HepG2 (cell line): Measurements from ENCODE around the gene TRIM66. TPM values are rescaled to one million over a fixed set of nuclear protein-coding genes. Genes with fewer than 3 reads are reported as not detected.

Experiments used
- ATAC-seq: fragments of 200-7000 bp; cut with Tn5 transposase; 3 replicates; pipeline ENCODE4 v1.9.1; 2020; ENCODE audit warnings: mild to moderate bottlenecking, moderate library complexity
- BruUV-seq: library from RNA; stranded (reverse); fragments of 400-500 nt; replicated peaks from 2 replicates; lab custom pipeline; 2021; lab: Mats Ljungman, UMichigan
- CTCF ChIA-PET: fragments of 300-600 bp; formaldehyde crosslinking; extraction: SDS; loops from one replicate; lab custom pipeline; 2021; ENCODE audit warnings: low total read pairs, inconsistent platforms, low intra/inter-chr PET ratio; lab: Yijun Ruan, JAX
- POLR2A ChIA-PET: fragments of 350-600 bp; sonication (Branson Sonifier 250); formaldehyde crosslinking; loops from one replicate; lab custom pipeline; 2020; ENCODE audit warnings: antibody characterized with exemption, inconsistent platforms; lab: Yijun Ruan, JAX
- DNase-seq: peaks from one replicate; pipeline ENCODE4 v3.0.0-alpha.2; 2015; ENCODE audit warnings: low spot score
- FAIRE-seq: peaks from 3 replicates; lab custom pipeline; 2011; peaks lifted over from hg19 to GRCh38; lab: Jason Lieb, UNC
- H2AFZ ChIP-seq: one replicate; pipeline ENCODE4 v1.6.1; 2011; ENCODE audit warnings: low read length, inconsistent platforms
- H3K27ac ChIP-seq: fragments of 300-600 bp; 3 replicates; pipeline ENCODE4 v1.8.0; 2011; ENCODE audit warnings: mixed run types, mild to moderate bottlenecking, mixed read lengths, low read length, inconsistent platforms; ENCODE audit not compliant: insufficient read depth; ENCODE audit errors: extremely low read length
- H3K27me3 ChIP-seq, 2 experiments: fragments of 200-600 bp in 1 of 2; 2 replicates in 1 of 2; 3 replicates in 1 of 2; pipeline versions ENCODE4 v1.6.0 to v1.8.0; 2011; ENCODE audit warnings: low read length in 2 of 2, mild to moderate bottlenecking in 2 of 2, moderate library complexity in 2 of 2, inconsistent platforms in 1 of 2; ENCODE audit not compliant: insufficient read depth in 2 of 2, control insufficient read depth in 1 of 2
- H3K36me3 ChIP-seq, 2 experiments: fragments of 200-600 bp in 1 of 2; replicated peaks in 1 of 2; 2 replicates in 1 of 2; 3 replicates in 1 of 2; pipeline versions ENCODE4 v1.5.1 to v1.8.0; 2011; ENCODE audit warnings: low read length in 2 of 2, inconsistent platforms in 1 of 2; ENCODE audit not compliant: insufficient read depth in 2 of 2, control insufficient read depth in 1 of 2
- H3K4me1 ChIP-seq: 2 replicates; pipeline ENCODE4 v1.5.1; 2012; ENCODE audit warnings: low read length, inconsistent platforms; ENCODE audit not compliant: insufficient read depth
- H3K4me2 ChIP-seq: 2 replicates; pipeline ENCODE4 v1.6.0; 2011; ENCODE audit warnings: low read depth, low read length, inconsistent platforms
- H3K4me3 ChIP-seq, 3 experiments: fragments of 200-600 bp in 1 of 3; sonication (generic), shearing (Covaris generic) in 1 of 3; replicated peaks in 1 of 3; 2 replicates each; pipeline ENCODE4 v1.5.1; 2011 to 2016; ENCODE audit warnings: low read length in 3 of 3, inconsistent platforms in 2 of 3, low read depth in 2 of 3, mild to moderate bottlenecking in 2 of 3, control low read depth in 1 of 3, mixed read lengths in 1 of 3; ENCODE audit not compliant: insufficient read depth in 1 of 3
- H3K79me2 ChIP-seq: one replicate; pipeline ENCODE4 v1.6.1; 2011; ENCODE audit warnings: low read length, inconsistent platforms; ENCODE audit not compliant: insufficient read depth
- H3K9ac ChIP-seq: 2 replicates; pipeline ENCODE4 v1.6.0; 2011; ENCODE audit warnings: mild to moderate bottlenecking, low read depth, low read length, inconsistent platforms; ENCODE audit not compliant: insufficient read depth
- H3K9me3 ChIP-seq: 2 replicates; pipeline ENCODE4 v1.5.1; 2012; ENCODE audit warnings: mild to moderate bottlenecking, low read length
- H4K20me1 ChIP-seq: 2 replicates; pipeline ENCODE4 v1.6.0; 2011; ENCODE audit warnings: inconsistent platforms, mild to moderate bottlenecking, low read length, moderate library complexity; ENCODE audit not compliant: insufficient read depth
- BCL6 ChIP-seq: IDR thresholded peaks from 2 replicates; pipeline ENCODE4 v1.6.1; 2016; ENCODE audit warnings: missing genetic modification reagents, missing compliant biosample characterization
- CEBPB ChIP-seq: IDR thresholded peaks from 2 replicates; pipeline ENCODE4 v1.6.1; 2011; ENCODE audit warnings: low read depth, low read length, improper control_type of control experiment, borderline replicate concordance
- GABPB1 ChIP-seq: IDR thresholded peaks from 2 replicates; pipeline ENCODE4 v1.6.1; 2016; ENCODE audit warnings: mild to moderate bottlenecking, missing genetic modification reagents, moderate library complexity, missing compliant biosample characterization
- HDAC1 ChIP-seq: sonication (generic); formaldehyde crosslinking; IDR thresholded peaks from 2 replicates; pipeline ENCODE4 v1.5.1; 2020; ENCODE audit warnings: mild to moderate bottlenecking, missing genetic modification reagents
- JARID2 ChIP-seq: sonication (generic); formaldehyde crosslinking; IDR thresholded peaks from 2 replicates; pipeline ENCODE4 v1.8.1; 2023; ENCODE audit warnings: missing genetic modification reagents, inconsistent platforms; ENCODE audit not compliant: insufficient replicate concordance
- MTF1 ChIP-seq: sonication (generic); formaldehyde crosslinking; IDR thresholded peaks from 2 replicates; pipeline ENCODE4 v1.5.0; 2020; ENCODE audit warnings: missing genetic modification reagents
- NFATC3 ChIP-seq: sonication (generic); formaldehyde crosslinking; IDR thresholded peaks from 2 replicates; pipeline ENCODE4 v1.5.1; 2020; ENCODE audit warnings: mild to moderate bottlenecking, missing genetic modification reagents
- PHF21A ChIP-seq: sonication (generic); formaldehyde crosslinking; IDR thresholded peaks from 2 replicates; pipeline ENCODE4 v1.5.0; 2020; ENCODE audit warnings: mild to moderate bottlenecking, missing genetic modification reagents
- TOE1 ChIP-seq: sonication (generic); formaldehyde crosslinking; IDR thresholded peaks from 2 replicates; pipeline ENCODE4 v1.4.0; 2020; ENCODE audit warnings: mild to moderate bottlenecking, missing genetic modification reagents
- TRIM24 ChIP-seq: sonication (generic); formaldehyde crosslinking; IDR thresholded peaks from 2 replicates; pipeline ENCODE4 v1.8.0; 2022; ENCODE audit warnings: mild to moderate bottlenecking, missing genetic modification reagents
- ZNF547 ChIP-seq: sonication (generic); formaldehyde crosslinking; IDR thresholded peaks from 2 replicates; pipeline ENCODE4 v1.5.1; 2020; ENCODE audit warnings: mild to moderate bottlenecking, missing genetic modification reagents
- WGBS: methylation state at CpG from one replicate; pipeline ENCODE4 v1.1.6; 2017; ENCODE audit warnings: low lambda C conversion rate; 5-methylcytosine and 5-hydroxymethylcytosine counted together
- in situ Hi-C: cut with HindIII; loops from 2 replicates; pipeline ENCODE4 v1.10.0; 2017; ENCODE audit warnings: low pct_unique_long_range_greater_than_20kb; ENCODE audit not compliant: extremely low pct_ligation_motif_present
- intact Hi-C: fragments of 100-400 bp; cut with micrococcal nuclease; formaldehyde crosslinking; loops from one replicate; pipeline ENCODE4 v1.10.0; 2022; ENCODE audit not compliant: unreplicated experiment
- polyA plus RNA-seq, 8 experiments: library from polyadenylated mRNA; depleted of rRNA in 3 of 8; stranded (reverse) in 7 of 8; unstranded in 1 of 8; fragments of >200 nt; fragmentation: Illumina TruSeq in 4 of 8; extraction: Trizol in 4 of 8; gene quantifications; 2 replicates each; pipeline versions ENCODE4 v1.2.1 to v1.2.3, GENCODE V29; 2011 to 2016; ENCODE audit warnings: low read depth in 4 of 8, missing spikeins in 1 of 8, mixed read lengths in 1 of 8; ENCODE audit not compliant: insufficient read depth in 1 of 8
- total RNA-seq, 5 experiments: library from RNA; depleted of rRNA; stranded (reverse); fragments of >200 nt; fragmentation: Illumina TruSeq; extraction: Trizol; gene quantifications; 2 replicates each; pipeline ENCODE4 v1.2.3, GENCODE V29; 2016; ENCODE audit warnings: low read depth in 1 of 5
- TF ChIP-seq, protein P1 (sequence below): sonication (generic); formaldehyde crosslinking; IDR thresholded peaks from 2 replicates; pipeline ENCODE4 v1.4.0; 2020; ENCODE audit warnings: missing genetic modification reagents, borderline replicate concordance
- TF ChIP-seq, protein P2 (sequence below): sonication (generic); formaldehyde crosslinking; IDR thresholded peaks from 2 replicates; pipeline ENCODE4 v1.4.0; 2020; ENCODE audit warnings: low read depth, missing genetic modification reagents
- TF ChIP-seq, protein P3 (sequence below): sonication (generic); formaldehyde crosslinking; IDR thresholded peaks from 2 replicates; pipeline ENCODE4 v1.4.0; 2020; ENCODE audit warnings: missing genetic modification reagents

TRIM66 gene
- total and polyA plus RNA-seq, 2 of the 13 experiments (the other 11 are each of a cell fraction or from before 2014, with no cell fraction given): 4.9 to 6.1 TPM

DNA sequence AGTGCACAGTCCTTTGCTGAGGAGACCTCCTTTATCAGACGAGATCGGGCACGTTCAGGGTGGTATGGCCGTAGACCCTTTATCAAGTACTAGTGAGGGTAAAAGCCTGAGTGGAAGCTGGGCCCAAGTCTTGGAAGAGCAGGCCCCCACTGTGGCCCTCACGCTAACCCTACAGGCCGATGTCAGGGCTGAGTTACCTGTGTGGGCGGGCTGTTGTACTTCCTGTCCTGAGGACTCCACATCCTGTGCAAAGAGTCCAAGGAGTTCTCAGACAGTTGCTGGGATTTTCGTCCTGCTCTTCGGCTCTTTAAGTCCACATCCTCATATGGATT lies 35.0 kb upstream of the TRIM66 start:
- H3K9me3 ChIP-seq: no peaks in the 10 kb centered on the region
- ChIA-PET POLR2A (interaction anchor here (1.0 to 5.5 kb wide), 8 partner anchors 9 to 96 kb away, joined by 3 to 35 read pairs (median 4); partner anchors contain the start of genes RPL27A and TRIM66), CTCF (no interaction called here)
- intact Hi-C loops (no loop called here), in situ Hi-C loops (no loop called here)
- peak overlapping the region in 1 of 3 experiments; percentile 29; a peak in 2 of 6 replicates for H3K4me3 ChIP-seq
- peak overlapping the region; percentile 97 for H2AFZ ChIP-seq
- peak overlapping the region; percentile 66 for H3K4me2 ChIP-seq
- ATAC-seq: peak; percentile 46
- H3K36me3 ChIP-seq: peaks cover 0 to 2% of the 10 kb centered on the region in 2 experiments; a peak in 1 of 5 replicates
- WGBS: 71% methylated on average over 6 of the region's 9 CpGs
- peaks cover 97% of the 10 kb centered on the region for H3K4me1 ChIP-seq
- H3K79me2 ChIP-seq: no peaks in the 10 kb centered on the region
- BruUV-seq: no TSS peak
- FAIRE-seq: no peak
- peak overlapping the region; percentile 86 for H3K27ac ChIP-seq
- H3K9ac ChIP-seq: peak overlapping the region; percentile 61
- H3K27me3 ChIP-seq: no peaks in the 10 kb centered on the region
- no peak for DNase-seq
- H4K20me1 ChIP-seq: no peaks in the 10 kb centered on the region
- TF ChIP-seq MTF1 (CRISPR knock-in tag) (no peak), JARID2 (peak; percentile 16), TRIM24 (CRISPR knock-in tag) (no peak), ZNF547 (0 out of 2 replicates have a peak, but pooled peaks have one; percentile 28), GABPB1 (CRISPR knock-in tag) (peak; percentile 68), NFATC3 (CRISPR knock-in tag) (peak; percentile 28; the same call in 1 of the 2 replicates), HDAC1 (no peak), TOE1 (CRISPR knock-in tag) (no peak), PHF21A (CRISPR knock-in tag) (peak; percentile 13; the same call in 1 of the 2 replicates), CEBPB (no peak), BCL6 (CRISPR knock-in tag) (0 out of 2 replicates have a peak, but pooled peaks have one; percentile 0)
- TF ChIP-seq, protein P1, sequence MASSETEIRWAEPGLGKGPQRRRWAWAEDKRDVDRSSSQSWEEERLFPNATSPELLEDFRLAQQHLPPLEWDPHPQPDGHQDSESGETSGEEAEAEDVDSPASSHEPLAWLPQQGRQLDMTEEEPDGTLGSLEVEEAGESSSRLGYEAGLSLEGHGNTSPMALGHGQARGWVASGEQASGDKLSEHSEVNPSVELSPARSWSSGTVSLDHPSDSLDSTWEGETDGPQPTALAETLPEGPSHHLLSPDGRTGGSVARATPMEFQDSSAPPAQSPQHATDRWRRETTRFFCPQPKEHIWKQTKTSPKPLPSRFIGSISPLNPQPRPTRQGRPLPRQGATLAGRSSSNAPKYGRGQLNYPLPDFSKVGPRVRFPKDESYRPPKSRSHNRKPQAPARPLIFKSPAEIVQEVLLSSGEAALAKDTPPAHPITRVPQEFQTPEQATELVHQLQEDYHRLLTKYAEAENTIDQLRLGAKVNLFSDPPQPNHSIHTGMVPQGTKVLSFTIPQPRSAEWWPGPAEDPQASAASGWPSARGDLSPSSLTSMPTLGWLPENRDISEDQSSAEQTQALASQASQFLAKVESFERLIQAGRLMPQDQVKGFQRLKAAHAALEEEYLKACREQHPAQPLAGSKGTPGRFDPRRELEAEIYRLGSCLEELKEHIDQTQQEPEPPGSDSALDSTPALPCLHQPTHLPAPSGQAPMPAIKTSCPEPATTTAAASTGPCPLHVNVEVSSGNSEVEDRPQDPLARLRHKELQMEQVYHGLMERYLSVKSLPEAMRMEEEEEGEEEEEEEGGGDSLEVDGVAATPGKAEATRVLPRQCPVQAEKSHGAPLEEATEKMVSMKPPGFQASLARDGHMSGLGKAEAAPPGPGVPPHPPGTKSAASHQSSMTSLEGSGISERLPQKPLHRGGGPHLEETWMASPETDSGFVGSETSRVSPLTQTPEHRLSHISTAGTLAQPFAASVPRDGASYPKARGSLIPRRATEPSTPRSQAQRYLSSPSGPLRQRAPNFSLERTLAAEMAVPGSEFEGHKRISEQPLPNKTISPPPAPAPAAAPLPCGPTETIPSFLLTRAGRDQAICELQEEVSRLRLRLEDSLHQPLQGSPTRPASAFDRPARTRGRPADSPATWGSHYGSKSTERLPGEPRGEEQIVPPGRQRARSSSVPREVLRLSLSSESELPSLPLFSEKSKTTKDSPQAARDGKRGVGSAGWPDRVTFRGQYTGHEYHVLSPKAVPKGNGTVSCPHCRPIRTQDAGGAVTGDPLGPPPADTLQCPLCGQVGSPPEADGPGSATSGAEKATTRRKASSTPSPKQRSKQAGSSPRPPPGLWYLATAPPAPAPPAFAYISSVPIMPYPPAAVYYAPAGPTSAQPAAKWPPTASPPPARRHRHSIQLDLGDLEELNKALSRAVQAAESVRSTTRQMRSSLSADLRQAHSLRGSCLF (CRISPR knock-in tag): no peak
- TF ChIP-seq, protein P2, sequence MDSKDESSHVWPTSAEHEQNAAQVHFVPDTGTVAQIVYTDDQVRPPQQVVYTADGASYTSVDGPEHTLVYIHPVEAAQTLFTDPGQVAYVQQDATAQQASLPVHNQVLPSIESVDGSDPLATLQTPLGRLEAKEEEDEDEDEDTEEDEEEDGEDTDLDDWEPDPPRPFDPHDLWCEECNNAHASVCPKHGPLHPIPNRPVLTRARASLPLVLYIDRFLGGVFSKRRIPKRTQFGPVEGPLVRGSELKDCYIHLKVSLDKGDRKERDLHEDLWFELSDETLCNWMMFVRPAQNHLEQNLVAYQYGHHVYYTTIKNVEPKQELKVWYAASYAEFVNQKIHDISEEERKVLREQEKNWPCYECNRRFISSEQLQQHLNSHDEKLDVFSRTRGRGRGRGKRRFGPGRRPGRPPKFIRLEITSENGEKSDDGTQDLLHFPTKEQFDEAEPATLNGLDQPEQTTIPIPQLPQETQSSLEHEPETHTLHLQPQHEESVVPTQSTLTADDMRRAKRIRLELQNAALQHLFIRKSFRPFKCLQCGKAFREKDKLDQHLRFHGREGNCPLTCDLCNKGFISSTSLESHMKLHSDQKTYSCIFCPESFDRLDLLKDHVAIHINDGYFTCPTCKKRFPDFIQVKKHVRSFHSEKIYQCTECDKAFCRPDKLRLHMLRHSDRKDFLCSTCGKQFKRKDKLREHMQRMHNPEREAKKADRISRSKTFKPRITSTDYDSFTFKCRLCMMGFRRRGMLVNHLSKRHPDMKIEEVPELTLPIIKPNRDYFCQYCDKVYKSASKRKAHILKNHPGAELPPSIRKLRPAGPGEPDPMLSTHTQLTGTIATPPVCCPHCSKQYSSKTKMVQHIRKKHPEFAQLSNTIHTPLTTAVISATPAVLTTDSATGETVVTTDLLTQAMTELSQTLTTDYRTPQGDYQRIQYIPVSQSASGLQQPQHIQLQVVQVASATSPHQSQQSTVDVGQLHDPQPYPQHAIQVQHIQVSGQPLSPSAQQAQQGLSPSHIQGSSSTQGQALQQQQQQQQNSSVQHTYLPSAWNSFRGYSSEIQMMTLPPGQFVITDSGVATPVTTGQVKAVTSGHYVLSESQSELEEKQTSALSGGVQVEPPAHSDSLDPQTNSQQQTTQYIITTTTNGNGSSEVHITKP (CRISPR knock-in tag): 0 out of 2 replicates have a peak, but pooled peaks have one; percentile 14
- TF ChIP-seq, protein P3, sequence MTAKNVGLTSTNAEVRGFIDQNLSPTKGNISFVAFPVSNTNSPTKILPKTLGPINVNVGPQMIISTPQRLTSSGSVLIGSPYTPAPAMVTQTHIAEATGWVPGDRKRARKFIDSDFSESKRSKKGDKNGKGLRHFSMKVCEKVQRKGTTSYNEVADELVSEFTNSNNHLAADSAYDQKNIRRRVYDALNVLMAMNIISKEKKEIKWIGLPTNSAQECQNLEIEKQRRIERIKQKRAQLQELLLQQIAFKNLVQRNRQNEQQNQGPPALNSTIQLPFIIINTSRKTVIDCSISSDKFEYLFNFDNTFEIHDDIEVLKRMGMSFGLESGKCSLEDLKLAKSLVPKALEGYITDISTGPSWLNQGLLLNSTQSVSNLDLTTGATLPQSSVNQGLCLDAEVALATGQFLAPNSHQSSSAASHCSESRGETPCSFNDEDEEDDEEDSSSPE (CRISPR knock-in tag): no peak
